HG02943 (cell line): ENCODE measurements around the gene AGR3.
"Not testable (repeated sequence)": the region's sequence is repeated elsewhere in the genome, so short reads cannot be mapped to it uniquely, and the experiment has no call there.

Experiments
- ATAC-seq: cut with Tn5 transposase; IDR thresholded peaks from one replicate; pipeline ENCODE4 v1.9.1; 2021; ENCODE audit warnings: mild to moderate bottlenecking, low read depth, moderate library complexity; ENCODE audit not compliant: unreplicated experiment

Gene AGR3

DNA sequence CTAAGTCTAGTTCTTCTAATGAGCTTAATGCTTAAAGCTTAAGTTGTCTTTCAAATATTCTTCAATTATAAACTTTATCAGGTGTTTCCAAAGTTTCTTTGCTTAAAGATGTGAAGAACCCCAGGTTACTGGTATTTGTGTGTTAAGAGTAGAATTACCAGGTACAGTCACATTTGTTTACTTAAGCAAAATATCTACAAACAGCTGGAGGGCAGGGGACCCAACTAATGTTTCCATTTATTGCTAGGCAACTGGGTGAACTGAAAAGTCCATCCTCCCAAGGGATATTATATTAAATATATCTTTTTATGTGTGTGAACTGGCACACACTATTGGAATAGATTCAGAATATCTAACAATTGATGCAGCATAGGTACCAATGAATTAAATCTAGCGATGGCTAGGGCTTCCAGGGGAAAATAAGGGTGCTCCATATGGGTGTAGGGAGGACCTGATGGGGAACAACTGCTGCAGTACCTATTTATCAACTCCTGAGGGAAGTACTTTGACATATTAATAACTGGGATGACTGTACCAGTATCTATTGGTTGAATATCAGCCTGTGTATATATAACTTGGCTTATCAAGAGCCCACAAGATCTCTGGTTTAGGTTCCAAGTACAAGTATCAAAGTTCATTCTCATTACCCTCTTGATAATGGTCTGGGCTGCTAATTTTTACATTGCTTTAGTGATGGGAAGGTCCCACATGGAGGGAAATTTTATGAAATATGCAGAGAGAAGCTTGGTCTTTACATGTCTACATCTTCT lies 10.3 kb upstream of the AGR3 start:
- ATAC-seq, result no peak

DNA sequence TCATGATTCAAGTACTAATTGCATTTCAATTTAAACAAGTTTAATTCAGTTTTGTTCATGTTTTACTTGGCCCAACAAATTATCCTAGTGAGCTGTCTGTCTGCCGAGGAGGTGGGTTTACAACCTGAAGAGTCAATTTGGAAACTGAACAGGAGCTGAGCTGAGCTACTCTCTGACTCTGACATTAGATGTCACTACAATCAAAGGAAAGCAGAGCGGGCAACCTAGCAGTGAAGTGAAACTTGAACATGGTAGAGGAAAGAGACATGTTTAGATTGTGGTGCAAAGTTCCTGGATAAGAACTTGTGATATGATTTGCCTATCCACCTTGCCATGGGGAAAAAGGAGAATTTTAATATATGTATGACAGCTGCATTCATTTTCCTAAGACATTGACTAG lies 9.6 kb upstream of the AGR3 start:
- peak; percentile 67 for ATAC-seq

DNA sequence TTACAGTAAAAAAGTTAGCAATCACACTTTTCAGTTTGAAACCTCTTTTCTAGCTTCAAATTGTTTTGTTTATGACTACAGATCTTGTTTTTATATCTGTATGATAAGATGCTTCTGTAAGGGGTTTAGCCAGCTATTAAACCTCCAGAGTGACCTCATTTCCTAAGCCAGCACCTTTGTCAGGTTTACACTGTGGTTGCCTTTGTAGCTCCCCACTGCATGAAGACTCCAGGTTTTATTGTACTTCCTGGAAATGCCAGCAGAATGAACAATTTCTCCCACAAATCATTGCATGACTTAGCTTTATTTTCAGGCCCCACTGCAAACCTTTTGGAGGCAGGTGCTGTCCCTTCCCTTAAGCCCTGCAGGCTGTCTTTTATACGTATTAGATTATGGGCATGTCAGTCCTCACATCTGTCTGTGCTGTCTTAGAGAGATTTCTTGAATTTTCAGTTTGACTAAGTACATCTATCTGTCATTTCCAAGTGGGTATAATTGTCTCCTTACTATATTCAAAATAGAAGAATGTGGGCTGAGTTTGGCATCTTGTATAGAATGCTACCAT lies 8.2 kb upstream of the AGR3 start:
- no peak for ATAC-seq

DNA sequence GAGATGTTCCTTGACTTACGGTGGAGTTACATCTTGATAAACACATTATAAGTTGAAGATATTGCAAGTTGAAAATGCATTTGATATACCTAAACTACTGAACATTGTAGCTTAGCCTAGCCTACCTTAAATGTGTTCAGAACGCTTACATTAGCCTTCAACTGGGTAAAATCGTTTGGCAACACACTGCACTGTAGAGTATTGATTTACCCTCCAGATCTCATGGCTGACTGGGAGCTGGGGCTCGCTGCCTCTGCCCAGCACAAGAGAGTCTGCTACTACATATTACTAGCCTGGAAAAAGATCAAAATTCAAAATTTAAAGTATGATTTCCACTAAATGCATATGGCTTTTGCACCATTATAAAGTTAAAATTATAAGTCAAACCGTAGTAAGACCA lies 7.5 kb upstream of the AGR3 start:
- no peak for ATAC-seq

DNA sequence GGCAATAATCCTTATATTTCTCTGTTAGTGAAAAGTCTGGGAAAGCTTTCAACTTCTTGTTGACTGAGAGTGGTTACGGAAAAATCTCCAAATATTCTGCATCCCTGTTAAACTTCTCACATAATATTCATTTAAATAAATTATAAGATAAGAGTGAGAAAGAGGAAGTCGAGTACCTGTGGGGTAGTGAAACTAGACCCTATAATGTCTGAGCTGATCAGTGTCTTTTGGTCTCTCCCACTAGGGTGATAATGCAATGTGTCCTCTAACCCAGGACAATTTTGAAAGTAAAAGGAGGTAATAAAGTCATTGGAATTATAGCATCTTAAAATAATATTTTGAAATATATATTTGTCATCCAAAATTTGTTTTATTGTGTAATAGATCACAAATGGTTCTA lies 2.1 kb upstream of the AGR3 start:
- ATAC-seq, result no peak

DNA sequence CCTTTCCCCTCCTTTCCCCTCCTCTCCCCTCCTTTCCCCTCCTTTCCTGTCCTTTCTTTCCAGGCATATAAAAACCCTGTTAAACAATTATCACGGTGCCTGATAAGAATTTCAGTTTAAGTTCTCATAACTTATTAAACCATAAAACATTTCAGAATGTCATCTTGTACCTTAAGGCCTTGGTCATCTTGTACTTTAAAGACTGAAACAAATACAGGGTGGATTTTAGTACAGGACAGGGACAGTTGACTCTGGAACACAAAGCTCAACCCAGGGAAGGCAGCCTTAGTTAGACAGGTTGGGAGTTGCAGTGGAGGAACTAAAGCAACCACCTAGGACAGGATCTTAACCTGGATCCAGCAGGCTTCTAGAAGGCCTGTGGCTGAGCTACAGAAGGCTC lies 1.2 kb downstream of the AGR3 start:
- ATAC-seq, result no peak

DNA sequence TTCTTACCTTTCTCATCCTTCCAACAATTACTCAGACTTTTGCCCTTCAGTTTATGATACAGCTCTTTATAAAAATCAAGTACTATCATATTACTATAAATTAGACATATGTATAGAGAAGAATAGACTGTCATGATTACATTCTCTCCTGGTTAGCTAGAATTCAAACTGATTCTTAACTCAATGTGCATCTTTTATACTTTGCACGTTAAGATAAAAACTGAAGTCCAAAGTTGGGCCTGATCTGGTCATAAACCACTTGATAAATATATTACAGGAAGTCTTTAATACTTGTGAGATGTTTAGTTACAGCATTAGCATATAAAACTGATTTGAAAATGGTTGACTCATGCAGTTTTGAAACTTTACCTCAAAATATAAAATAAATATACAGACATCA lies 2.6 kb downstream of the AGR3 start:
- ATAC-seq, result no peak

DNA sequence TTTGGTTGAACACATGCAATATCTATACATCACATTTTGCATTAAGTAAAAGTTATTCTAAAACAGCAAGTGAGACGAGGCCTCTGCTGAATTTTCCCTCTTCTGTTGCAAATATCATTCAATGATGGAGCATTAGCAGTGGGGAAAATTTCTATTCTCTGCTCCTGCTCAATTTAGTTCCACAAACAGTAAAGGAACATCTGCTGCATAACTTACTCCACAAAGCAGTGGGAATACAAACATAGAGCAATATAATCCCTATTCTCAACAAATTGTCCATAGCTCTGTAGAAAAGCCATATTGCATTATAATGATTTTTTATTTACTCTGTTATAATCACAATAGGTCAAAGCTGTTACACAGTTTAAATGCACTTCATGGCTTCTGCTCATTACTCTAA lies 5.9 kb downstream of the AGR3 start:
- ATAC-seq, result no peak

DNA sequence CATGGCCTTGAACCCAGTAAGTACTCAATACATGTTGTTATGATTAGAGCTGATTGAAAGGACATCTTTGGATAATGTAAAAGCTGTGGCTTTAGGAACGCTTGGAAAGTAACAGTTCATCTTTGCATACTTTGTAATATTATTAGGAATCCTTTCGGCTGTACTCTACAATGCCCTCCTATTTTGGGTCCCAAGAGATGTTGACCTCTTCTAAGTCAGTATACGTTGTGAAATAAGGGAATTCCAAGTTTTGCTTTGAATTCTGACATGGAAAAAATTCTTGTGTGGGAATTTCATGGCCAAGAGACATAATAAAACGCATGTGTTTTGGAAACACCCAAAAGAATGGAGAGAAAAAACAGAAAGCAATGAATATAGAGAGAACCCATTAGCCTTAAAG lies 7.7 kb downstream of the AGR3 start:
- ATAC-seq, result no peak

DNA sequence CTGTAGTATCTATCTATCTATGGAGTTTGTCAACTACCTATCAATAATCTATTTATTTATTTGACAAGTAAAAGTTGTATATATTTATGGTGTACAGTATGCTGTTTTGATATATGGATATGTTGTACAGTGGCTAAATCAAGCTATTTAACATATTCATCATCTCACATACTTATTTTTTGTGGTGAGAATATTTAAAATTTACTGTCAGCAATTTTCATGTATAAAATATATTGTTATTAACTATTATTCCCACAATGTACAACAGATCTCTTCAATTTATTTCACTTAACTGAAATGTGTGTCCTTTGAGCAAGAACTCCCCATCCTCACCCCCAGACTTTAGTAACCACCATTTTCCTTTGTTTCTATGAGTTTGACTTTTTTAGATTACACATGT lies 14.5 kb downstream of the AGR3 start:
- ATAC-seq, result no peak

DNA sequence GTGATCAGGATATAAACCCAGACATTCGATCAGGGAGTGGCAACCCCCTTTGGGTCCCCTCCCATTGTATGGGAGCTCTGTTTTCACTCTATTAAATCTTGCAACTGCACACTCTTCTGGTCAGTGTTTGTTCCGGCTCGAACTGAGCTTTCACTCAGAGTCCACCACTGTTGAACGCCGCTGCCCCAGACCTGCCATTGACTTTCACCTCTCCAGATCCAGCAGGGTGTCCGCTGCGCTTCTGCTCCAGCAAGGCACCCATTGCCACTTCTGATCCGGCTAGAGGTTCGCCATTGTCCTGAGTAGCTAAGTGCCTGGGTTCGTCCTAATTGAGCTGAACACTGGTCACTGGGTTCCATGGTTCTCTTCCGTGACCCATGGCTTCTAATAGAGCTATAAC lies 28.6 kb downstream of the AGR3 start:
- ATAC-seq, result not testable (repeated sequence)

DNA sequence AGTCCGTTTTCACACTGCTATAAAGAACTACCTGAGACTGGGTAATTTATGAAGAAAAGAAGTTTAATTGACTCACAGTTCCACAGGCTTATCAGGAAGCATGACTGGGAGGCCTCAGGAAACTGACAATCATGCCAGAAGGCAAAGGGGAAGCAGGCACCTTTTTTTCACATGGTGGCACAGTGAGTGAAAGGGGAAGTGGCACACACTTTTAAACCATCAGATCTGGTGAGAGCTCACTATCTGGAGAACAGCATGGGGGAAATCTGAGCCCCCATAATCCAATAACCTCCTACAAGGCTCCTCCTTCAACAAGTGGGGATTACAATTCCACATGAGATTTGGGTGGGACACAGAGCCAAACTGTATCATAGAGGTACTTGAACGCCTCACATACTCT lies 30.0 kb downstream of the AGR3 start:
- no peak for ATAC-seq

DNA sequence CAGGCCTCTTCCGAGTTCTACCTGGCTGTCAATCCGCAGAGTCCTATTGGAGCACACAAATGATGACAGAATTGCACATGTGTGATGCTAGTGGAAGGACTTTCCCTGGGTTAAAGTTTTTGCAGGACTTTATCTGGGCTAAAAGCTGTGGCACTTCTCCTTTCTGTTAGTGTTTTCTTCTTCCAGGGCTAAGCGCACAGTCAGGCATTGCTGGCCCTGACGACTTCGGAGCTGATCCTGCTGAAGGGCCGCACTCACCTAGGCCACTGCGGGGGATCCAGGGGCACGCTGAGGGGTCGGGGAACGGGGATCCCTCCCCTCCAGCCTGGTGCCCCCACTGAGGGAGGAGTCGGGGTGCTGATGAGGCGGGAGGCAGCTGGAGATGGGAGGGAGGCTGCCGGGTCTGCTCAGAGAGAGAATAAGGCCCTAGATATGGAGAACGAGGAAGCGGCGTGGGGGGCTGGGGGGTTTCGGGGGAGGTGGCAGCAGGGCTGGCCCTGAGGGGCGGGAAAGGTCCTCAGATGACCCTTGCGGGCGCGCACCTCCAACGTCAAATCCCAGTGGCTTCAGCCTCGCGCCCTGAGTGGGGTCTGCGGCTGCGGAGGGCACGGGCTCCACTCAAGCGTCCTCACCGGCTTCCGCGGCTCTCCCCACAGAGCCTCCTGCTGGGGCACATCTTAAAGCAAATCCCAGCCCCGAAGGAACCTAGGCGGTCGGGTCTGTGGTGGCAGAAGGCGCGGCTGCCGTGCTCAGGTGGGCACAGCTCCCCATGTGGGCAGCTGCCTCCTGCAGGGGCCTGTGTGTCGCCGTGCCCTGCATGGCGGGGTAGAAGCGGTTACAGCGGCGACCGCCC lies 30.9 kb downstream of the AGR3 start:
- no peak for ATAC-seq

DNA sequence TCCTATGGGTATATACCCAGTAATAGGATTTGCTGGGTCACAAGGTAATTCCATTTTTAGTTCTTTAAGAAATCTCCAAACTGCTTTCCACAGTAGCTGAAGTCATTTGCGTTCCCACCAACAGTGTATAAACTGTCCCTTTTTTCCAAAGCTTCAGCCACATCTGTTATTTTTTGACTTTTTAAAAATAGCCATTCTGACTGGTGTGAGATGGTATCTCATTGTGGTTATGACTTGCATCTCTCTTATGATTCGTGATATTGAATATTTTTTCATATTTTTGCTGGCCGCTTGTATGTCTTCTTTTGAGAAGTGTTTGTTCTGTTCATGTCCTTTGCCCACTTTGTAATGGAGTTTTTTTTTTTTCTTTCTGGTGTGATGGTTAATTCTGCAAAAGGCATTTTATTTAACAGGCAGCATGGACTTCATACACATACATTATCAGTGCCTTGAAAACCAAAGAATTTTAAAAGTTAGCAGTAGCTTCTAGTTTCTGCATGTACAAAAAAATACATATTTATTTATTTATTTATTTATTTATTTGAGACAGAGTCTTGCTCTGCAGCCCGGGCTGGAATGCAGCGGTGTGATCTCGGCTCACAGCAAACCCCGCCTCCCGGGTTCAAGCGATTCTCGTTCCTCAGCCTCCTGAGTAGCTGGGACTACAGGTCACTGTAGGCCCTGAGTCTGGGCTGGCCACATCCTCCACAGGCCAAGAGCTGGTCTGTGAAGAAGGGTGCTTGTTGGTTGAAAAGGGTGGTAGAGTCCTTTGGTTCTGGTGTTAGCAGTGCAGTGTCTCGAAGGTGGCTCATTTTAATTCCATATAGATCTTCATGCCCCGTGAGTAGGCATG lies 32.3 kb downstream of the AGR3 start:
- ATAC-seq, result no peak

DNA sequence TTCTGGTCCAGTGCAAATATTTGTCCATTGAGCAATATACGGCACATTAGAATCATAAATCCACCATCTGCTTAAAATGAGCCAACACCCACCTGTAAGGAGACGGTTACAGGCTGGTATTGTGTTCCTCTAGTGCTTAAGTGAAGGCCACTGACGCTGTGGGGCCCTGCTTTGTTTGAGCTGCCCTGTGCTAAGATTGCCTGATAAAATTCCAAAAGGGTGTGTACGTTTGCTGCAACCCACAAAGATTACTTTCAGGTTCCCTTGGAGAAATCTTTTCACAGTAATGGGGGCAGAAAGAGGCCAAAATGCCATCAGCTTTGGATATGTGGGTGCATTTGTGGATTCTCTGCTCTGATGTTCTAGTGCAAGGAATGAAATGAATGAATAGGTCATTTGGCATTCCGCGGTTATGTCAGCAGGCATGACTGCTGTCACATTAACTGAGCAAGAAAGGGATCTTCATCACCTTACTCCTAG lies 34.4 kb downstream of the AGR3 start:
- no peak for ATAC-seq

DNA sequence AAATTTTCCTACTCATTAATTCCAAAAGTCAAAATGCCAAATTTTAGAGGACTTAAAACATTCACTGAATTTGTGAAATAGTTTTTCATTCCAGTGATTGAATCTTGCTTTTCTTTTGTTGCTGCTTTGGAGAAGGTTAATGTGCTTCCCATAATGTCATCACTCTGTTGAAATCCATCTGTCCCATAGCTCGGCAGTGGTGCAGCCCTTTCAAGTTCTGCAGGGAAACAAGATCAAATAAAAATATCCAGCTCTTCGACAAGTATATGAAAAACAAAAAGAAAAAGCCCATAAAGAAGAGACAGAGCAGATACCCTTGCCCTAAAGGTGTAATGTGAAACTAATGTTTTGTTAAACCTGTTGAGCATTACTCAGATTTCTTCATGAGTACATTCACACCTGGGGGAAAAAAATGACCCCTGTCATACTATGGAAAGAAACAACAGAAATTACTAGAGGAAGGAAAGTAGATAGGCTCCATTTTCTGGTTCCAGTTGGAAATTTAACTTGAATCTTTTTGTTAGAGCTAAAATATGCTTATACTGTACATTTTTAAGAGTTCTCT lies 35.1 kb downstream of the AGR3 start:
- no peak for ATAC-seq

DNA sequence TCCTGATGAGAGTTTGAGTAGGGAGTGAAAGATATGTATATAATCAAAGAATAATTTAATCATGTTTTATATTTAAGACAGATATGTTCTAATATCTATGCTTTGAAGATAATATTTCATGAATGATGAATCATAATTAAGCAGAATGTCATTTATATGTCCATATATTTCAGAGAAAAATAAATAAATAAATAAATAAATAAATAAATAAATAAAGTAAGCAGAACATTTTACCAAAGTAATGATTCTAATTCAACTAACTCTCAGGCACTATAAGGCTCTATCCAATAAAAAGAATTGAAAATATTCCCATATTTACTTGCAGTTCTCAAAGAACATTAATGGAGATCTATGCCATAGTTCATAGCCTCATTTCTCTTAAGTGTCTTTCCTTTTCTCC lies 36.0 kb downstream of the AGR3 start:
- ATAC-seq, result no peak

DNA sequence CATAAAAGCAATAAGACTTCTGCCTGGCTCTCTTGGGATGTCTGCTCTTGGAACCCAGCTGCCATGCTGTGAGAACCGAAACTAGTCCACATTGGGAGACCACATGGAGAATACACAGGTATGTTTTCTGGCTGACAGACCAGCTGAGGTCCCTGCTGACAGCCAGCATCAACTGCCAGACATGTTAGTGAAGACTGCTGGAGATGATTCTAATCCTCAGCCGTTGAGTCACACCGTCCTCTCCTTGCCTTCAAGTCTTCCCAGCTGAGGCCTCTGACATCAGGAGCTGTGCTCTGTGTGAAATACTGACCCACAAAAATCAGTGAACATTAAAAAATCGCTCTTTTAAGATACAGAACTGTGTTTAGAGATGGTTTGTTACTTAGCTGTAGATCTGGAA lies 40.1 kb downstream of the AGR3 start:
- ATAC-seq, result no peak

DNA sequence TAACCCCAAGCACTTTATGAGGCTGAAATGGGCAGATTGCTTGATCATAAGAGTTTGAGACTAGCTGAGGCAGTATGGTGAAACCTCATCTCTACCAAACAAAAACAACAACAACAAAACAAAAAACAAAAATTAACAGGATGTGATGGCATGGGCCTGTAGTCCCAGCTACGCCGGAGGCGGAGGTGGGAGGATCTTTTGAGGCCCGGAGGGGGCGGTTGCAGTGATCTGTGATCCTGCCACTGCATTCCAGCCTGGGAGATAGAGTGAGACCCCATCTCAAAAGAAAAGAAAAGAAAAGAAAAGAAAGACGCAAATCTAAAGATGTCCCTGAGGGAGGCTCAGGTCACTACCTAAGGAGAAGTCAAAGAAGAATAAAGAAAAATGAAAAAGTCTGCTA lies 41.7 kb downstream of the AGR3 start:
- no peak for ATAC-seq

DNA sequence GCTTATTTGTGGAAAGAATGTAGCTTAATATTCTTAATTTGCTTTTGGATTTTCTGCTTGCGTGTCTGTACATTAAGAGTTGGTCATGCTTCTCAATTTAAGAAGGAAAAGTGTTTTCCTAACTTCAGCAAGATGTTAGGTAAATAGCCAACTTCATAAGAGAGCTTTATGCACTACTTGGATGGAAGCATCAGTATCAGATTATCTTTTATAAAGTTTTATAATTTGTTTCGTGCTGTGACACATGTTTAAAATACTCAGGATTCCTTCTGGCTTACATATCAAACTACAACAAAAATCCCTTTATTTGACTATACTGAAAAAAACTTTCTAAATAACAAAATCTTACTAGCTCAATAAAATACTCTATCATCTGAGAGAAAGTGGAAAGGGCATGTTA lies 42.1 kb downstream of the AGR3 start:
- no peak for ATAC-seq
